Spleen (tissue), 11 donors: Measurements from ENCODE around the gene RAB25. TPM values are rescaled to one million over a fixed set of nuclear protein-coding genes. Genes with fewer than 3 reads are reported as not detected.

Source experiments
- DNase-seq: peaks from one replicate; pipeline ENCODE4 v3.0.0-alpha.2; 2020
- H3K27ac ChIP-seq, 8 donors: fragments of 200-600 bp; sonication (generic) in 7 of 8; 1 replicate in 4 of 8; 2 replicates in 4 of 8; pipeline versions ENCODE4 v1.5.0 to v1.8.0; 2016 to 2021; ENCODE audit warnings: inconsistent platforms in 4 of 8, mild to moderate bottlenecking in 4 of 8, moderate library complexity in 1 of 8
- H3K27me3 ChIP-seq, 7 donors: fragments of 200-600 bp; sonication (generic) in 6 of 7; replicated peaks in 1 of 7; 1 replicate in 4 of 7; 2 replicates in 3 of 7; pipeline versions ENCODE4 v1.5.0 to v1.8.0; 2016 to 2021; ENCODE audit warnings: inconsistent platforms in 3 of 7, mild to moderate bottlenecking in 1 of 7
- H3K36me3 ChIP-seq, 6 donors: fragments of 200-600 bp; sonication (generic) in 5 of 6; 1 replicate in 4 of 6; 2 replicates in 2 of 6; pipeline versions ENCODE4 v1.5.0 to v1.8.0; 2016 to 2021; ENCODE audit warnings: inconsistent platforms in 2 of 6
- H3K4me1 ChIP-seq, 6 donors: fragments of 200-600 bp; sonication (generic) in 5 of 6; 1 replicate in 3 of 6; 2 replicates in 3 of 6; pipeline versions ENCODE4 v1.5.0 to v1.8.0; 2016 to 2021; ENCODE audit warnings: inconsistent platforms in 3 of 6
- H3K4me3 ChIP-seq, 8 donors: fragments of 200-600 bp; sonication (generic) in 7 of 8; 1 replicate in 4 of 8; 2 replicates in 4 of 8; pipeline versions ENCODE4 v1.5.0 to v1.8.0; 2016 to 2021; ENCODE audit warnings: inconsistent platforms in 4 of 8, mild to moderate bottlenecking in 4 of 8, moderate library complexity in 2 of 8
- H3K9me3 ChIP-seq, 8 donors: fragments of 200-600 bp; sonication (generic) in 7 of 8; 1 replicate in 4 of 8; 2 replicates in 4 of 8; pipeline versions ENCODE4 v1.5.0 to v1.8.0; 2016 to 2021; ENCODE audit warnings: inconsistent platforms in 4 of 8
- POLR2A ChIP-seq, 3 donors: fragments of 450-650 bp; IDR thresholded peaks; one replicate each; pipeline ENCODE4 v1.5.1; 2017; ENCODE audit warnings: antibody characterized with exemption in 3 of 3, mild to moderate bottlenecking in 1 of 3
- POLR2AphosphoS5 ChIP-seq, 3 donors: sonication (generic); formaldehyde crosslinking; IDR thresholded peaks; one replicate each; pipeline ENCODE4 v1.5.1; 2017; ENCODE audit warnings: antibody characterized with exemption in 3 of 3
- whole genome bisulfite sequencing, 5 donors: extraction: QIAGEN DNeasy Blood & Tissue Kit in 3 of 5; methylation state at CpG; one replicate each; pipeline versions ENCODE4 v1.1.5 to v1.1.7; 2013 to 2018; 5-methylcytosine and 5-hydroxymethylcytosine counted together
- intact Hi-C: fragments of 100-400 bp; cut with DNase I; formaldehyde crosslinking; loops from one replicate; pipeline ENCODE4 v1.15.0; 2023; ENCODE audit warnings: low total_unique reads
- polyA plus RNA-seq, 3 donors: library from polyadenylated mRNA; stranded (reverse); fragments of 200-250 nt; gene quantifications; one replicate each; pipeline ENCODE4 v1.2.1, GENCODE V29; 2013
- total RNA-seq, 7 donors: library from RNA; depleted of rRNA in 3 of 7; stranded (reverse); fragments of >200 nt in 3 of 7; fragmentation: NEBNext Ultra II Directional in 4 of 7; extraction: Animal tissue kit (Norgen Biotek cat#: 25700) in 4 of 7; gene quantifications; one replicate each; pipeline versions ENCODE4 v1.1.0 to v1.2.1, GENCODE V29; 2016 to 2021
- TF ChIP-seq, protein P1 (sequence below), 11 experiments: fragments of 200-600 bp in 7 of 11; fragments of 450-650 bp in 4 of 11; sonication (generic) in 4 of 11; IDR thresholded peaks in 8 of 11; conservative IDR thresholded peaks in 3 of 11; 1 replicate in 7 of 11; 2 replicates in 4 of 11; pipeline versions ENCODE4 v1.4.0 to v1.8.0; 2016 to 2021; ENCODE audit warnings: antibody characterized with exemption in 11 of 11, inconsistent platforms in 4 of 11, mild to moderate bottlenecking in 1 of 11
- donor health status: healthy with polysubstance abuse.
- donor health status: DM: no; HTN: no; CAD: no; lungs with moderate emphysema.
- donor health status: DM: no; HTN: no; CAD: no.
- donor health status: Bipolar disorder and iron deficiency.
- donor health status: healthy.
- donor health status: DM: no; HTN: no; CAD: no.
- donor health status: DM: yes; HTN: yes; CAD: no.

The RAB25 gene
- total and polyA plus RNA-seq, 10 donors: 0.28 to 0.70 (median 0.50) TPM; not detected in 5

DNA sequence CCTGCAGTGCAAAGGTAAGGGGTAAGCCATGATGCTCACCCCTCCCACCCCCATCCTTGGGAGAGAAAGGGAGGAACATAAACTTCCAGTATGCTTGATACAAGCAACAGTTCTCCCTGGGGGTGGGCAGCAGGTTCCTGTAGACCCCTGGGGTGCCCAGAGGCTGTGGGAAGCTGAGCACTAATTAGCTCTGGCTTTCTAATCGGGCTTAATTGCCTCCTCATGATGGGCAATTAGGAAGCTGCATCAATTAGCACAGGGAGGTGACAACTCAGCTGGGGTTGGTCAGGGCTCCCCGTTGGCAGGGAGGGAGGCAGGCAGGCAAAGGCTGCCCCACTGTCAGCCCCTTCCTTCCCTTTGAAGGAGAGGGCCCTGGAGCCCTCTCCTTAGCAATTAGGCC, 37.8 kb downstream of the RAB25 start:
- TF ChIP-seq, protein P1, sequence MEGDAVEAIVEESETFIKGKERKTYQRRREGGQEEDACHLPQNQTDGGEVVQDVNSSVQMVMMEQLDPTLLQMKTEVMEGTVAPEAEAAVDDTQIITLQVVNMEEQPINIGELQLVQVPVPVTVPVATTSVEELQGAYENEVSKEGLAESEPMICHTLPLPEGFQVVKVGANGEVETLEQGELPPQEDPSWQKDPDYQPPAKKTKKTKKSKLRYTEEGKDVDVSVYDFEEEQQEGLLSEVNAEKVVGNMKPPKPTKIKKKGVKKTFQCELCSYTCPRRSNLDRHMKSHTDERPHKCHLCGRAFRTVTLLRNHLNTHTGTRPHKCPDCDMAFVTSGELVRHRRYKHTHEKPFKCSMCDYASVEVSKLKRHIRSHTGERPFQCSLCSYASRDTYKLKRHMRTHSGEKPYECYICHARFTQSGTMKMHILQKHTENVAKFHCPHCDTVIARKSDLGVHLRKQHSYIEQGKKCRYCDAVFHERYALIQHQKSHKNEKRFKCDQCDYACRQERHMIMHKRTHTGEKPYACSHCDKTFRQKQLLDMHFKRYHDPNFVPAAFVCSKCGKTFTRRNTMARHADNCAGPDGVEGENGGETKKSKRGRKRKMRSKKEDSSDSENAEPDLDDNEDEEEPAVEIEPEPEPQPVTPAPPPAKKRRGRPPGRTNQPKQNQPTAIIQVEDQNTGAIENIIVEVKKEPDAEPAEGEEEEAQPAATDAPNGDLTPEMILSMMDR (IDR thresholded peaks at IDR 0.05 in 8 of 11, conservative IDR thresholded peaks at IDR 0.05 in 3 of 11): no peak
- no peak for TF ChIP-seq POLR2A (IDR thresholded peaks at IDR 0.05)
- TF ChIP-seq POLR2AphosphoS5 (IDR thresholded peaks at IDR 0.05): no peak
- H3K4me1 ChIP-seq: peaks cover 23 to 68% (median 48%) of the 10 kb centered on the region in 6 donors
- no peaks in the 10 kb centered on the region for H3K9me3 ChIP-seq
- H3K27me3 ChIP-seq: peaks cover 0 to 6% (median 0%) of the 10 kb centered on the region in 7 donors
- no peaks in the 10 kb centered on the region for H3K36me3 ChIP-seq
- WGBS, 5 donors: 72 to 98% (median 84%) methylated on average over 2 of the region's 2 CpGs
- no peak for DNase-seq
- H3K27ac ChIP-seq: peak overlapping the region in 1 of 8 donors; percentile 85
- intact Hi-C loops: no loop called here
- no peak overlapping the region for H3K4me3 ChIP-seq

GRCh38 chr1:156099282-156099681, 38.3 kb downstream of the RAB25 start:
- 87 to 96% (median 89%) methylated on average over 3 of the region's 3 CpGs for WGBS, 5 donors
- Histone ChIP-seq H3K36me3 (no peaks in the 10 kb centered on the region), H3K27ac (no peak overlapping the region), H3K4me3 (no peak overlapping the region), H3K4me1 (peaks cover 28 to 73% (median 53%) of the 10 kb centered on the region in 6 donors), H3K9me3 (no peaks in the 10 kb centered on the region), H3K27me3 (peaks cover 0 to 6% (median 0%) of the 10 kb centered on the region in 7 donors)
- DNase-seq: no peak
- no peak for TF ChIP-seq POLR2AphosphoS5 (IDR thresholded peaks at IDR 0.05)
- TF ChIP-seq, protein P1 (IDR thresholded peaks at IDR 0.05 in 8 of 11, conservative IDR thresholded peaks at IDR 0.05 in 3 of 11): no peak
- no peak for TF ChIP-seq POLR2A (IDR thresholded peaks at IDR 0.05)
- intact Hi-C loops: no loop called here

DNA sequence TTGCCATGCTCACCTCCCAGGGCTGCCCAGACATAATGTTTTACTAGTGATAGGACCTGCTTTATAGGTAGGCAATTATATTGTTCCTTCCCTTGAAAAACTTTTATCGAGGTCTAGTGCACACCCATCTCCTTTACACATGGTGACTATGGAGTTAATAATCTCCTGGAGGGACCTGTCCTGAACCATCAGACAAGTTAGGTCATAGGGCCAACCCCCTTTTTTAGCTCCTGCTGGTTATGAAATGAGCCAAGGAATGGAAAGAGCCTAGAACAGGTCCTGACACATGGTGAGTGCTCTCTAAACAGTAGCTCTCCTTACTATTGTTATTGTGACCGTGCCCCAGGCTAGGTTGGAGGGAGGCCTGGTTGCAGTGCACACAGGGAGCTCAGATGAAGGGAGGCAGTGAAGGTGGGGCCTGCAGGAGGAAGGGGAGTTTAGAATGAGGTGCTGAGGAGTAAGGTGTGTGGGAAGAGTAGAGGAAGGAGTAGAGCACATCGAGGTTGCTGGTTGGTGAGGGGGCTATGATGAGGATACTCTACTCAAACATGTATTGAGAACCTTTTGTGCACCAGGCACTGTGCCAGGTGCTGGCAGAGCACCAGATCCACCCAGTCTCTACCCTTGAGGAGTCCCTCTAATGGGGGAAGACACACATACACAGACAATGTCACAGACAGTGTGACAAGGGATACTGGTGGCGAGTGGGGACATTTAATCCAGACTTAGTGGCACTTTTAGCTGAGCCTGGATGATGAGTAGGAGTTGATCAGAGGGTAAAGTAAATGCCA, 39.4 kb downstream of the RAB25 start:
- 67 to 91% (median 81%) methylated on average over 4 of the region's 4 CpGs for WGBS, 5 donors
- H3K27ac ChIP-seq: no peak overlapping the region
- peaks cover 0 to 11% (median 0%) of the 10 kb centered on the region in 7 donors for H3K27me3 ChIP-seq
- H3K36me3 ChIP-seq: no peaks in the 10 kb centered on the region
- no peaks in the 10 kb centered on the region for H3K9me3 ChIP-seq
- no peak overlapping the region for H3K4me3 ChIP-seq
- no peak for TF ChIP-seq POLR2A (IDR thresholded peaks at IDR 0.05)
- no peak for TF ChIP-seq POLR2AphosphoS5 (IDR thresholded peaks at IDR 0.05)
- TF ChIP-seq, protein P1 (IDR thresholded peaks at IDR 0.05 in 8 of 11, conservative IDR thresholded peaks at IDR 0.05 in 3 of 11): no peak
- no peak for DNase-seq
- H3K4me1 ChIP-seq: peaks cover 35 to 78% (median 64%) of the 10 kb centered on the region in 6 donors
- intact Hi-C loops: no loop called here

GRCh38 chr1:156101880-156102279, 40.9 kb downstream of the RAB25 start:
- Histone ChIP-seq H3K4me3 (no peak overlapping the region), H3K4me1 (peaks cover 30 to 78% (median 62%) of the 10 kb centered on the region in 6 donors), H3K36me3 (no peaks in the 10 kb centered on the region), H3K9me3 (no peaks in the 10 kb centered on the region), H3K27ac (no peak overlapping the region), H3K27me3 (peaks cover 0 to 19% (median 0%) of the 10 kb centered on the region in 7 donors)
- TF ChIP-seq, protein P1 (IDR thresholded peaks at IDR 0.05 in 8 of 11, conservative IDR thresholded peaks at IDR 0.05 in 3 of 11): no peak
- no peak for TF ChIP-seq POLR2A (IDR thresholded peaks at IDR 0.05)
- WGBS, 5 donors: 60 to 89% (median 77%) methylated on average over 3 to 6 of the region's 6 CpGs
- DNase-seq: no peak
- intact Hi-C loops: no loop called here
